Measurements from ENCODE around the gene RETREG3.

GRCh38 chr17:42536048-42536371, 73.2 kb downstream of the RETREG3 start, which contains the start of gene NAGLU:
- peak; percentile 95 for TF ChIP-seq ELF1 (IDR thresholded peaks at IDR 0.05)
- no peak for TF ChIP-seq RFX5 (IDR thresholded peaks at IDR 0.05; ENCODE audit: low read length)
- peak; percentile 39; the same call in 1 of the 2 replicates for TF ChIP-seq TAF1 (IDR thresholded peaks at IDR 0.05; ENCODE audit: borderline replicate concordance, low read depth, low read length)
- TF ChIP-seq, protein P1, sequence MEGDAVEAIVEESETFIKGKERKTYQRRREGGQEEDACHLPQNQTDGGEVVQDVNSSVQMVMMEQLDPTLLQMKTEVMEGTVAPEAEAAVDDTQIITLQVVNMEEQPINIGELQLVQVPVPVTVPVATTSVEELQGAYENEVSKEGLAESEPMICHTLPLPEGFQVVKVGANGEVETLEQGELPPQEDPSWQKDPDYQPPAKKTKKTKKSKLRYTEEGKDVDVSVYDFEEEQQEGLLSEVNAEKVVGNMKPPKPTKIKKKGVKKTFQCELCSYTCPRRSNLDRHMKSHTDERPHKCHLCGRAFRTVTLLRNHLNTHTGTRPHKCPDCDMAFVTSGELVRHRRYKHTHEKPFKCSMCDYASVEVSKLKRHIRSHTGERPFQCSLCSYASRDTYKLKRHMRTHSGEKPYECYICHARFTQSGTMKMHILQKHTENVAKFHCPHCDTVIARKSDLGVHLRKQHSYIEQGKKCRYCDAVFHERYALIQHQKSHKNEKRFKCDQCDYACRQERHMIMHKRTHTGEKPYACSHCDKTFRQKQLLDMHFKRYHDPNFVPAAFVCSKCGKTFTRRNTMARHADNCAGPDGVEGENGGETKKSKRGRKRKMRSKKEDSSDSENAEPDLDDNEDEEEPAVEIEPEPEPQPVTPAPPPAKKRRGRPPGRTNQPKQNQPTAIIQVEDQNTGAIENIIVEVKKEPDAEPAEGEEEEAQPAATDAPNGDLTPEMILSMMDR (IDR thresholded peaks at IDR 0.05), result no peak
- TF ChIP-seq MEF2A (IDR thresholded peaks at IDR 0.05; ENCODE audit: borderline replicate concordance, low read depth), result no peak
- no peak for TF ChIP-seq YY1 (IDR thresholded peaks at IDR 0.05; ENCODE audit: low read depth)
